ENCODE data around the gene RBM20.
"Not testable (repeated sequence)": the region's sequence is repeated elsewhere in the genome, so short reads cannot be mapped to it uniquely, and the experiment has no call there.

Gene RBM20

GRCh38 chr10:110699859-110700468 lies 55.8 kb downstream of the RBM20 start:
- no peaks in the 10 kb centered on the region for H3K27me3 ChIP-seq (ENCODE audit: low read depth, low read length)
- H3K4me1 ChIP-seq (ENCODE audit: control insufficient read depth in 1 of 2, insufficient read depth in 2 of 2, low read length in 2 of 2) = no peaks in the 10 kb centered on the region

GRCh38 chr10:110700947-110701616 lies 56.9 kb downstream of the RBM20 start:
- H3K4me1 ChIP-seq (ENCODE audit: control insufficient read depth in 1 of 2, insufficient read depth in 2 of 2, low read length in 2 of 2) = no peaks in the 10 kb centered on the region
- no peaks in the 10 kb centered on the region for H3K27me3 ChIP-seq (ENCODE audit: low read depth, low read length)
- no peaks in the 10 kb centered on the region for H3K36me3 ChIP-seq (ENCODE audit: control insufficient read depth in 1 of 2, insufficient read depth in 2 of 2, low read length in 2 of 2)
- no peak overlapping the region for H3K27ac ChIP-seq (ENCODE audit: low read length)
- H3K4me3 ChIP-seq (ENCODE audit: low read depth in 1 of 2, low read length in 2 of 2) = no peak overlapping the region
- H3K9me3 ChIP-seq (ENCODE audit: control insufficient read depth in 1 of 2, low read length in 2 of 2) = no peaks in the 10 kb centered on the region

More at GRCh38 chr10:110699859-110700468, 55.8 kb downstream of the RBM20 start:
- Histone ChIP-seq H3K27ac (ENCODE audit: low read length) (no peak overlapping the region), H3K36me3 (ENCODE audit: control insufficient read depth in 1 of 2, insufficient read depth in 2 of 2, low read length in 2 of 2) (no peaks in the 10 kb centered on the region), H3K4me3 (ENCODE audit: low read depth in 1 of 2, low read length in 2 of 2) (no peak overlapping the region), H3K9me3 (ENCODE audit: control insufficient read depth in 1 of 2, low read length in 2 of 2) (no peaks in the 10 kb centered on the region)

- no peaks in the 10 kb centered on the region for H3K27me3 ChIP-seq (ENCODE audit: low read depth, low read length)
- H3K4me1 ChIP-seq (ENCODE audit: control insufficient read depth in 1 of 2, insufficient read depth in 2 of 2, low read length in 2 of 2) = no peaks in the 10 kb centered on the region
- H3K9me3 ChIP-seq (ENCODE audit: control insufficient read depth in 1 of 2, low read length in 2 of 2) = no peaks in the 10 kb centered on the region
- no peak overlapping the region for H3K4me3 ChIP-seq (ENCODE audit: low read depth in 1 of 2, low read length in 2 of 2)
- H3K36me3 ChIP-seq (ENCODE audit: control insufficient read depth in 1 of 2, insufficient read depth in 2 of 2, low read length in 2 of 2) = no peaks in the 10 kb centered on the region
- no peak overlapping the region for H3K27ac ChIP-seq (ENCODE audit: low read length)
These were observed 57.5 kb downstream of the RBM20 start for GRCh38 chr10:110701617-110701971.

GRCh38 chr10:110704070-110704469 lies 59.9 kb downstream of the RBM20 start:
- no peak overlapping the region for H3K4me3 ChIP-seq (ENCODE audit: low read depth in 1 of 2, low read length in 2 of 2)
- H3K27ac ChIP-seq (ENCODE audit: low read length) = no peak overlapping the region
- H3K4me1 ChIP-seq (ENCODE audit: control insufficient read depth in 1 of 2, insufficient read depth in 2 of 2, low read length in 2 of 2) = no peaks in the 10 kb centered on the region
- no peaks in the 10 kb centered on the region for H3K9me3 ChIP-seq (ENCODE audit: control insufficient read depth in 1 of 2, low read length in 2 of 2)
- no peaks in the 10 kb centered on the region for H3K27me3 ChIP-seq (ENCODE audit: low read depth, low read length)
- no peaks in the 10 kb centered on the region for H3K36me3 ChIP-seq (ENCODE audit: control insufficient read depth in 1 of 2, insufficient read depth in 2 of 2, low read length in 2 of 2)

- Histone ChIP-seq H3K36me3 (ENCODE audit: control insufficient read depth in 1 of 2, insufficient read depth in 2 of 2, low read length in 2 of 2) (no peaks in the 10 kb centered on the region), H3K9me3 (ENCODE audit: control insufficient read depth in 1 of 2, low read length in 2 of 2) (no peaks in the 10 kb centered on the region), H3K27ac (ENCODE audit: low read length) (no peak overlapping the region), H3K27me3 (ENCODE audit: low read depth, low read length) (no peaks in the 10 kb centered on the region), H3K4me3 (ENCODE audit: low read depth in 1 of 2, low read length in 2 of 2) (no peak overlapping the region), H3K4me1 (ENCODE audit: control insufficient read depth in 1 of 2, insufficient read depth in 2 of 2, low read length in 2 of 2) (no peaks in the 10 kb centered on the region)
These were observed 60.9 kb downstream of the RBM20 start for GRCh38 chr10:110704906-110705476.

- not testable (repeated sequence) for H3K4me1 ChIP-seq (ENCODE audit: control insufficient read depth in 1 of 2, insufficient read depth in 2 of 2, low read length in 2 of 2); H3K4me3 ChIP-seq (ENCODE audit: low read depth in 1 of 2, low read length in 2 of 2); H3K9me3 ChIP-seq (ENCODE audit: control insufficient read depth in 1 of 2, low read length in 2 of 2); H3K27ac ChIP-seq (ENCODE audit: low read length); H3K27me3 ChIP-seq (ENCODE audit: low read depth, low read length); H3K36me3 ChIP-seq (ENCODE audit: control insufficient read depth in 1 of 2, insufficient read depth in 2 of 2, low read length in 2 of 2)
These were observed 61.5 kb downstream of the RBM20 start for GRCh38 chr10:110705596-110705995.

- H3K27me3 ChIP-seq (ENCODE audit: low read depth, low read length) = no peaks in the 10 kb centered on the region
- H3K4me3 ChIP-seq (ENCODE audit: low read depth in 1 of 2, low read length in 2 of 2) = no peak overlapping the region
- no peaks in the 10 kb centered on the region for H3K4me1 ChIP-seq (ENCODE audit: control insufficient read depth in 1 of 2, insufficient read depth in 2 of 2, low read length in 2 of 2)
- no peaks in the 10 kb centered on the region for H3K9me3 ChIP-seq (ENCODE audit: control insufficient read depth in 1 of 2, low read length in 2 of 2)
- H3K36me3 ChIP-seq (ENCODE audit: control insufficient read depth in 1 of 2, insufficient read depth in 2 of 2, low read length in 2 of 2) = no peaks in the 10 kb centered on the region
- H3K27ac ChIP-seq (ENCODE audit: low read length) = no peak overlapping the region
These were observed 62.6 kb downstream of the RBM20 start for GRCh38 chr10:110706690-110707098.

- H3K9me3 ChIP-seq (ENCODE audit: control insufficient read depth in 1 of 2, low read length in 2 of 2) = no peaks in the 10 kb centered on the region
- H3K27ac ChIP-seq (ENCODE audit: low read length) = no peak overlapping the region
- no peak overlapping the region for H3K4me3 ChIP-seq (ENCODE audit: low read depth in 1 of 2, low read length in 2 of 2)
- no peaks in the 10 kb centered on the region for H3K36me3 ChIP-seq (ENCODE audit: control insufficient read depth in 1 of 2, insufficient read depth in 2 of 2, low read length in 2 of 2)
- no peaks in the 10 kb centered on the region for H3K4me1 ChIP-seq (ENCODE audit: control insufficient read depth in 1 of 2, insufficient read depth in 2 of 2, low read length in 2 of 2)
- no peaks in the 10 kb centered on the region for H3K27me3 ChIP-seq (ENCODE audit: low read depth, low read length)
These were observed 64.8 kb downstream of the RBM20 start for GRCh38 chr10:110708776-110709443.

GRCh38 chr10:110709444-110709828 lies 65.3 kb downstream of the RBM20 start:
- no peaks in the 10 kb centered on the region for H3K27me3 ChIP-seq (ENCODE audit: low read depth, low read length)
- no peaks in the 10 kb centered on the region for H3K9me3 ChIP-seq (ENCODE audit: control insufficient read depth in 1 of 2, low read length in 2 of 2)
- no peak overlapping the region for H3K4me3 ChIP-seq (ENCODE audit: low read depth in 1 of 2, low read length in 2 of 2)
- no peaks in the 10 kb centered on the region for H3K4me1 ChIP-seq (ENCODE audit: control insufficient read depth in 1 of 2, insufficient read depth in 2 of 2, low read length in 2 of 2)
- no peaks in the 10 kb centered on the region for H3K36me3 ChIP-seq (ENCODE audit: control insufficient read depth in 1 of 2, insufficient read depth in 2 of 2, low read length in 2 of 2)
- no peak overlapping the region for H3K27ac ChIP-seq (ENCODE audit: low read length)

- H3K27ac ChIP-seq (ENCODE audit: low read length) = no peak overlapping the region
- H3K4me1 ChIP-seq (ENCODE audit: control insufficient read depth in 1 of 2, insufficient read depth in 2 of 2, low read length in 2 of 2) = no peaks in the 10 kb centered on the region
- no peak overlapping the region for H3K4me3 ChIP-seq (ENCODE audit: low read depth in 1 of 2, low read length in 2 of 2)
- no peaks in the 10 kb centered on the region for H3K27me3 ChIP-seq (ENCODE audit: low read depth, low read length)
- no peaks in the 10 kb centered on the region for H3K36me3 ChIP-seq (ENCODE audit: control insufficient read depth in 1 of 2, insufficient read depth in 2 of 2, low read length in 2 of 2)
- no peaks in the 10 kb centered on the region for H3K9me3 ChIP-seq (ENCODE audit: control insufficient read depth in 1 of 2, low read length in 2 of 2)
These were observed 65.9 kb downstream of the RBM20 start for GRCh38 chr10:110709964-110710587.

GRCh38 chr10:110710621-110711020 lies 66.5 kb downstream of the RBM20 start:
- Histone ChIP-seq H3K27me3 (ENCODE audit: low read depth, low read length) (no peaks in the 10 kb centered on the region), H3K4me3 (ENCODE audit: low read depth in 1 of 2, low read length in 2 of 2) (no peak overlapping the region), H3K4me1 (ENCODE audit: control insufficient read depth in 1 of 2, insufficient read depth in 2 of 2, low read length in 2 of 2) (no peaks in the 10 kb centered on the region), H3K36me3 (ENCODE audit: control insufficient read depth in 1 of 2, insufficient read depth in 2 of 2, low read length in 2 of 2) (no peaks in the 10 kb centered on the region), H3K9me3 (ENCODE audit: control insufficient read depth in 1 of 2, low read length in 2 of 2) (no peaks in the 10 kb centered on the region), H3K27ac (ENCODE audit: low read length) (no peak overlapping the region)

Measured in muscle layer of duodenum (tissue), 2 donors.